ENCODE measurements around the gene ROPN1.
"Not testable (repeated sequence)": the region's sequence is repeated elsewhere in the genome, so short reads cannot be mapped to it uniquely, and the experiment has no call there.

The ROPN1 gene

DNA sequence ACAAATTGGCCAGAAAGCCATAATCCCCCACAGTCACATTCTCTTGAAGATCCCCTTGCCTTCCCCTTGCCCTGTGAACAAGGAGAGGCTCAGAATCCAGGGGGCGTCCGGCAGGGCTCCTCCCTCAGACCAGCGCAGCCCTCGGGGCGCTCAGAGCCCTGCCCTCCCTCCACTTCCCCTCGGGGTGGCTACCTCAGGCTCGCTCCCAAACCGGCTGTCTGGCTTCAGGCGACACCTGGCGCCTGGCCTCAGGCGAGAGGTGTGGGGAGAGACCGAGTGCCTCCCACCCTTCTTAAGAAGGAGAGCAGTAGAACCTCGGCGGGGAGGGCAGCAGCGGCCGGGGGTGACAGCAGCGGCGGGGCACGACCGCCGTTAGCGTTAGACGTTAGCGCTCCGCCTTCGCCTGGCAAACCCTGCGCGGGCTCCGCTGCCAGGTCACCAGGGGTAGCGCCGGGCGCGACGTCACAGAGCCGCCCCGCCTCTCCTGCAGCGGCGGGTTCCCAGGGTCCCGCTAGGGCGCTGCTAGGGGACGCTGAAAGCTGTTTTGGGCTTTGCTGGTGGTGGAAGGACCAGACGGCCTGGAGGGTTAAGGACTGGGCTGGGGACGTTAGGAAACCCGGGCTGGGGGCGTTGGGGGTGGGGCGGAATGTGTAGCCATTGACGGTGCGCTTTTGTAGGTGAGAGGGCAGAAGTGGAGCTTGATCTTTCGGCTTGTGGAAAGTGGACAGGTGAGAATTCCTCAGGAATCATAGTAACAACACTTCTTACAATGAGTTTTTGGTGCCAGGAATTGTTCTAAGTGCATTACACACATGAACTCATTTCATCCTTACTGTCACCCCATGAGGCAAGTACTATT, at the start of gene ROPN1:
Gene ROPN1 (minus strand): TSS at position 395 of the 859 bp plus-strand sequence. CDS start 11,643 bp downstream, outside the sequence.
- H3K9me3 ChIP-seq (ENCODE audit: control insufficient read depth, insufficient read depth, low read length); H3K4me2 ChIP-seq (ENCODE audit: low read length); H3K79me2 ChIP-seq (ENCODE audit: control insufficient read depth, low read length); H3K36me3 ChIP-seq (ENCODE audit: control insufficient read depth, low read length); H4K20me1 ChIP-seq (ENCODE audit: control insufficient read depth, insufficient read depth, low read depth, low read length); H3F3A ChIP-seq (ENCODE audit: control insufficient read depth, insufficient read depth); H3K27ac ChIP-seq (ENCODE audit: low read depth, low read length); H3K9me2 ChIP-seq (replicated peaks; ENCODE audit: control insufficient read depth, low read length); H3K4me3 ChIP-seq (ENCODE audit: low read length); H3K4me1 ChIP-seq (ENCODE audit: control insufficient read depth, low read length): not testable (repeated sequence)
- peaks cover 20% of the 10 kb centered on the region for H3K27me3 ChIP-seq (ENCODE audit: control insufficient read depth, low read length)

DNA sequence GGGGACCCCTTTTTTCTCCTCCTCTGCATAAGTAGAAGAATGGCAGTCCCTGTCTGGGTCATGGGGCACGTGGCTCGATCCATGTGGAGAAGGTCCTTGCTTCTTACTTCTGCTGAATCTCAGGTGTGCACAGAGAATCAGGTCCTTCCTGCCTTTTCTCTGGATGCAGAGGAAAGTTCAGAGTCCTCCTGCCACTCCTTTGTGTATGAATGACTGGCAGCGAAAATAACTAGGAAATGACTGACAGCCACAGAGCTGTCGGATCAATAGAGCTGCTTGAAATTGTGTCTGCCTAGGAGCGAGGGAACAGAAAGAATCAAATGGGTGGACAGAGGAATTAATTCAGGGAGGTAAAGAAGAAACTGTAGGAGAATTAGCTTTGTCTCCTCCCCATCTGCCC, 49.6 kb upstream of the ROPN1 start:
- Histone ChIP-seq H3K36me3 (ENCODE audit: control insufficient read depth, low read length) (no peaks in the 10 kb centered on the region), H3K9me2 (replicated peaks; ENCODE audit: control insufficient read depth, low read length) (no peaks in the 10 kb centered on the region), H3K27ac (ENCODE audit: low read depth, low read length) (no peak overlapping the region), H3K79me2 (ENCODE audit: control insufficient read depth, low read length) (no peaks in the 10 kb centered on the region), H3K4me3 (ENCODE audit: low read length) (no peak overlapping the region), H3K9me3 (ENCODE audit: control insufficient read depth, insufficient read depth, low read length) (no peaks in the 10 kb centered on the region), H3F3A (ENCODE audit: control insufficient read depth, insufficient read depth) (no peaks in the 10 kb centered on the region), H4K20me1 (ENCODE audit: control insufficient read depth, insufficient read depth, low read depth, low read length) (no peaks in the 10 kb centered on the region), H3K4me2 (ENCODE audit: low read length) (no peak overlapping the region), H3K4me1 (ENCODE audit: control insufficient read depth, low read length) (no peaks in the 10 kb centered on the region), H3K27me3 (ENCODE audit: control insufficient read depth, low read length) (peaks cover 9% of the 10 kb centered on the region)
- TF ChIP-seq EZH2phosphoT487 (IDR thresholded peaks at IDR 0.05; ENCODE audit: borderline replicate concordance, low read length): no peak

DNA sequence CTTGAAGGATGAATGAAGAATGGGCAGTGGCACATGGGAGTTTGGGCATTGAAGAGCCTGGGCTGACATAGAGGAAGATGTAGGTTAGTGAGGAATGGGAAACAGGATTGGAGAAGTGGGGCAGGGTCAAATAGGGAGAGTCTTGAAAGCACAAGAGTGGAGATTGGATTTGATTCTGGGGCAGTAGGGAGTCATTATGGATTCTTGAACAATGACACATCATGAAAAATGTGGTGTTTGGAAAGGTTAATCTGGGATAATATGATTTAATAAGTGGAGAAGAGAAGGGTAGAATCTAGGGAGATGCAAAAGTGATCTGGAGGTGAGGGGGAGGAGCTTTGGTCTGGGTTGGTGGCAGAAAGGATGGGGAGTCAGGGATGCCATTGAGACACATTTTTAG, 45.4 kb upstream of the ROPN1 start:
- no peaks in the 10 kb centered on the region for H3K36me3 ChIP-seq (ENCODE audit: control insufficient read depth, low read length)

DNA sequence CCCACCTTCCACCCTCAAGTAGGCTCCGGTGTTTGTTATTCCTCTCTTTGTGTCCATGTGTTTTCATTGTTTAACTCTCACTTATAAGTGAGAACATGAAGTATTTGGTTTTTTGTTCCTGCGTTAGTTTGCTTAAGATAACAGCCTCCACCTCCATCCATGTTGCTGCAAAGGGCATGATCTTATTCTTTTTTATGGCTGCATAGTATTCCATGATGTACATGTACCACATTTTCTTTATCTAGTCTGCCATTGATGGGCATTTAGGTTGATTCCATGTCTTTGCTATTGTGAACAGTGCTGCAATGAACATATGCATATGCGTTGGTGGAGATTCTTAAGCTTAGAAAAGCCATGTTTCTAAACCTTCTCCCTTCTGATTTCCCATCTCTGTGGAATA, 44.3 kb upstream of the ROPN1 start:
- H3K27me3 ChIP-seq (ENCODE audit: control insufficient read depth, low read length); H3K4me2 ChIP-seq (ENCODE audit: low read length); H4K20me1 ChIP-seq (ENCODE audit: control insufficient read depth, insufficient read depth, low read depth, low read length): not testable (repeated sequence)

More for the DNA sequence above, 45.4 kb upstream of the ROPN1 start:
- no peaks in the 10 kb centered on the region for H3F3A ChIP-seq (ENCODE audit: control insufficient read depth, insufficient read depth)
- no peaks in the 10 kb centered on the region for H3K4me1 ChIP-seq (ENCODE audit: control insufficient read depth, low read length)
- H3K4me3 ChIP-seq (ENCODE audit: low read length): no peak overlapping the region
- no peak overlapping the region for H3K4me2 ChIP-seq (ENCODE audit: low read length)
- H4K20me1 ChIP-seq (ENCODE audit: control insufficient read depth, insufficient read depth, low read depth, low read length): no peaks in the 10 kb centered on the region
- H3K27me3 ChIP-seq (ENCODE audit: control insufficient read depth, low read length): peaks cover 9% of the 10 kb centered on the region
- TF ChIP-seq CTCF (IDR thresholded peaks at IDR 0.05; ENCODE audit: low read depth, low read length, poor library complexity, severe bottlenecking): no peak
- TF ChIP-seq EZH2phosphoT487 (IDR thresholded peaks at IDR 0.05; ENCODE audit: borderline replicate concordance, low read length): no peak
- no peaks in the 10 kb centered on the region for H3K79me2 ChIP-seq (ENCODE audit: control insufficient read depth, low read length)
- H3K27ac ChIP-seq (ENCODE audit: low read depth, low read length): no peak overlapping the region
- H3K9me3 ChIP-seq (ENCODE audit: control insufficient read depth, insufficient read depth, low read length): no peaks in the 10 kb centered on the region
- H3K9me2 ChIP-seq (replicated peaks; ENCODE audit: control insufficient read depth, low read length): no peaks in the 10 kb centered on the region

More for the DNA sequence above, 44.3 kb upstream of the ROPN1 start:
- not testable (repeated sequence) for H3K9me3 ChIP-seq (ENCODE audit: control insufficient read depth, insufficient read depth, low read length); H3K4me1 ChIP-seq (ENCODE audit: control insufficient read depth, low read length); H3K36me3 ChIP-seq (ENCODE audit: control insufficient read depth, low read length); H3K4me3 ChIP-seq (ENCODE audit: low read length); H3K9me2 ChIP-seq (replicated peaks; ENCODE audit: control insufficient read depth, low read length); H3K79me2 ChIP-seq (ENCODE audit: control insufficient read depth, low read length); H3K27ac ChIP-seq (ENCODE audit: low read depth, low read length); H3F3A ChIP-seq (ENCODE audit: control insufficient read depth, insufficient read depth)
